Motor neuron (in vitro differentiated cells): ENCODE measurements around the gene HHIP. TPM values are rescaled to one million over a fixed set of nuclear protein-coding genes. Genes with fewer than 3 reads are reported as not detected.
"Not testable (repeated sequence)": the region's sequence is repeated elsewhere in the genome, so short reads cannot be mapped to it uniquely, and the experiment has no call there.

Source experiments
- ATAC-seq, 8 experiments: fragments of 200-7000 bp; cut with Tn5 transposase; replicated peaks in 6 of 8; 2 replicates each; pipeline ENCODE4 v1.8.0; 2021; ENCODE audit warnings: mild to moderate bottlenecking in 8 of 8, moderate library complexity in 8 of 8
- H3K27ac ChIP-seq, 2 donors: fragments of 250-450 bp; sonication (Bioruptor Pico); 2 replicates each; pipeline ENCODE4 v1.9.0; 2021; ENCODE audit warnings: antibody characterized with exemption in 2 of 2, mild to moderate bottlenecking in 2 of 2, moderate library complexity in 1 of 2
- H3K4me1 ChIP-seq, 2 donors: fragments of 250-450 bp; sonication (Bioruptor Pico); replicated peaks in 1 of 2; 2 replicates each; pipeline ENCODE4 v1.6.1; 2021; ENCODE audit warnings: antibody characterized with exemption in 2 of 2, mild to moderate bottlenecking in 2 of 2, moderate library complexity in 1 of 2
- H3K4me3 ChIP-seq, 5 donors: fragments of 250-450 bp; sonication (Bioruptor Pico); 2 replicates each; pipeline ENCODE4 v1.9.0; 2021; ENCODE audit warnings: antibody characterized with exemption in 5 of 5, mild to moderate bottlenecking in 5 of 5, moderate library complexity in 4 of 5
- WGBS, 10 experiments: fragments of 450-650 bp; shearing (Covaris generic); methylation state at CpG; one replicate each; pipeline ENCODE4 v1.0.0; 2022; 5-methylcytosine and 5-hydroxymethylcytosine counted together
- in situ Hi-C, 9 experiments: fragments of 400-800 bp; cut with MboI; loops; one replicate each; pipeline ENCODE4 v1.15.0; 2021; ENCODE audit warnings: low sequenced_read_pairs in 9 of 9, low pct_unique_long_range_greater_than_20kb in 2 of 9; ENCODE audit not compliant: unreplicated experiment in 9 of 9
- total RNA-seq, 8 experiments: library from RNA; unstranded; fragments of 300-600 nt; gene quantifications; 2 replicates each; pipeline versions ENCODE4 v1.2.3 to v1.2.4, GENCODE V29; 2022

The HHIP gene
- total RNA-seq, 8 experiments from 2014 or later, result 0.25 to 7.8 (median 3.7) TPM

- in situ Hi-C loops, result loop anchor here in 2 of 9 experiments (25.0 kb wide), 2 partner anchors 113 to 563 kb away; partner anchors contain the start of gene HHIP (in 1 of the 2)
- no peaks in the 10 kb centered on the region for H3K4me1 ChIP-seq
- 42 to 93% (median 74%) methylated on average over 1 to 2 of the region's 2 CpGs; no CpG with 5 or more reads in 6 of the 10 experiments for WGBS, 10 experiments
- no peak overlapping the region for H3K27ac ChIP-seq
- ATAC-seq, result peak in 2 of 8 experiments; percentile 36 to 87
- H3K4me3 ChIP-seq, result no peak overlapping the region
Observed at GRCh38 chr4:144750348-144750747, 104.4 kb downstream of the HHIP start.

- H3K4me1 ChIP-seq, result no peaks in the 10 kb centered on the region
- no peak overlapping the region for H3K27ac ChIP-seq
- WGBS, 10 experiments, result 60 to 100% (median 82%) methylated on average over 1 to 3 of the region's 3 CpGs
- in situ Hi-C loops, result loop anchor here in 2 of 9 experiments (25.0 kb wide), 2 partner anchors 117 to 567 kb away; partner anchors contain the start of gene HHIP (in 1 of the 2)
- H3K4me3 ChIP-seq, result no peak overlapping the region
- peak in 4 of 8 experiments; percentile 28 to 52 (median 46) for ATAC-seq
Observed at GRCh38 chr4:144754562-144755410, 108.8 kb downstream of the HHIP start.

- Histone ChIP-seq H3K4me3 (no peak overlapping the region), H3K27ac (no peak overlapping the region), H3K4me1 (no peaks in the 10 kb centered on the region)
- WGBS, 10 experiments, result 0 to 100% (median 89%) methylated on average over 1 of the region's 1 CpG; no CpG with 5 or more reads in 2 of the 10 experiments
- in situ Hi-C loops, result loop anchor here in 2 of 9 experiments (25.0 kb wide), 2 partner anchors 121 to 571 kb away; partner anchors contain the start of gene HHIP (in 1 of the 2)
- ATAC-seq, result peak in 1 of 8 experiments; percentile 32
Observed at GRCh38 chr4:144757969-144758368, 112.0 kb downstream of the HHIP start.

- WGBS, 10 experiments, result 0 to 60% (median 20%) methylated on average over 1 to 4 of the region's 8 CpGs; no CpG with 5 or more reads in 7 of the 10 experiments
- ATAC-seq, H3K27ac ChIP-seq, H3K4me1 ChIP-seq, H3K4me3 ChIP-seq: not testable (repeated sequence)
- in situ Hi-C loops, result loop anchor here in 2 of 9 experiments (25.0 kb wide), 2 partner anchors 132 to 582 kb away; partner anchors contain the start of gene HHIP (in 1 of the 2)
Observed at GRCh38 chr4:144768809-144769208, 122.9 kb downstream of the HHIP start.

GRCh38 chr4:144778364-144778763 lies 132.4 kb downstream of the HHIP start:
- Histone ChIP-seq H3K4me1 (no peaks in the 10 kb centered on the region), H3K4me3 (no peak overlapping the region), H3K27ac (no peak overlapping the region)
- 38 to 100% (median 71%) methylated on average over 1 to 2 of the region's 2 CpGs; no CpG with 5 or more reads in 2 of the 10 experiments for WGBS, 10 experiments
- in situ Hi-C loops, result loop anchor here in 2 of 9 experiments (25.0 kb wide), 2 partner anchors 284 to 591 kb away; no protein-coding TSS in a partner anchor
- no peak for ATAC-seq

GRCh38 chr4:144782345-144782744 lies 136.4 kb downstream of the HHIP start:
- no peak overlapping the region for H3K27ac ChIP-seq
- 3 to 100% (median 89%) methylated on average over 1 to 5 of the region's 5 CpGs; no CpG with 5 or more reads in 1 of the 10 experiments for WGBS, 10 experiments
- no peaks in the 10 kb centered on the region for H3K4me1 ChIP-seq
- no peak for ATAC-seq
- H3K4me3 ChIP-seq, result no peak overlapping the region
- in situ Hi-C loops, result loop anchor here in 2 of 9 experiments (25.0 kb wide), 2 partner anchors 280 to 595 kb away; no protein-coding TSS in a partner anchor

- WGBS, 10 experiments, result 30 to 100% (median 80%) methylated on average over 1 to 2 of the region's 3 CpGs; no CpG with 5 or more reads in 5 of the 10 experiments
- no peak for ATAC-seq
- Histone ChIP-seq H3K4me3 (no peak overlapping the region), H3K27ac (no peak overlapping the region), H3K4me1 (no peaks in the 10 kb centered on the region)
- in situ Hi-C loops, result loop anchor here in 2 of 9 experiments (25.0 kb wide), 2 partner anchors 276 to 599 kb away; no protein-coding TSS in a partner anchor
Observed at GRCh38 chr4:144785961-144786360, 140.0 kb downstream of the HHIP start.

- H3K4me1 ChIP-seq, result no peaks in the 10 kb centered on the region
- H3K4me3 ChIP-seq, result no peak overlapping the region
- in situ Hi-C loops, result loop anchor here in 2 of 9 experiments (25.0 kb wide), 2 partner anchors 275 to 600 kb away; no protein-coding TSS in a partner anchor
- peak in 2 of 8 experiments; percentile 40 to 50 for ATAC-seq
- H3K27ac ChIP-seq, result no peak overlapping the region
- 0 to 90% (median 82%) methylated on average over 1 to 2 of the region's 2 CpGs; no CpG with 5 or more reads in 2 of the 10 experiments for WGBS, 10 experiments
Observed at GRCh38 chr4:144787365-144788258, 141.7 kb downstream of the HHIP start.

GRCh38 chr4:144788469-144788868 lies 142.5 kb downstream of the HHIP start:
- ATAC-seq, result no peak
- H3K4me3 ChIP-seq, result no peak overlapping the region
- H3K27ac ChIP-seq, result no peak overlapping the region
- H3K4me1 ChIP-seq, result no peaks in the 10 kb centered on the region
- in situ Hi-C loops, result loop anchor here in 2 of 9 experiments (25.0 kb wide), 2 partner anchors 274 to 601 kb away; no protein-coding TSS in a partner anchor
- WGBS, 10 experiments, result 0 to 90% (median 63%) methylated on average over 1 of the region's 1 CpG

GRCh38 chr4:144791933-144792332 lies 146.0 kb downstream of the HHIP start:
- 50 to 87% (median 60%) methylated on average over 1 to 5 of the region's 8 CpGs; no CpG with 5 or more reads in 7 of the 10 experiments for WGBS, 10 experiments
- H3K4me1 ChIP-seq, H3K4me3 ChIP-seq, ATAC-seq, H3K27ac ChIP-seq: not testable (repeated sequence)
- in situ Hi-C loops, result loop anchor here in 2 of 9 experiments (25.0 kb wide), 2 partner anchors 270 to 605 kb away; no protein-coding TSS in a partner anchor
